Measurements from ENCODE around the gene CNTNAP5. TPM values are rescaled to one million over a fixed set of nuclear protein-coding genes. Genes with fewer than 3 reads are reported as not detected.

CNTNAP5 gene
- total and polyA plus RNA-seq, 2 of the 8 experiments (the other 6 are each of a cell fraction or from before 2014, with no cell fraction given) = 0.11 to 0.76 TPM

DNA sequence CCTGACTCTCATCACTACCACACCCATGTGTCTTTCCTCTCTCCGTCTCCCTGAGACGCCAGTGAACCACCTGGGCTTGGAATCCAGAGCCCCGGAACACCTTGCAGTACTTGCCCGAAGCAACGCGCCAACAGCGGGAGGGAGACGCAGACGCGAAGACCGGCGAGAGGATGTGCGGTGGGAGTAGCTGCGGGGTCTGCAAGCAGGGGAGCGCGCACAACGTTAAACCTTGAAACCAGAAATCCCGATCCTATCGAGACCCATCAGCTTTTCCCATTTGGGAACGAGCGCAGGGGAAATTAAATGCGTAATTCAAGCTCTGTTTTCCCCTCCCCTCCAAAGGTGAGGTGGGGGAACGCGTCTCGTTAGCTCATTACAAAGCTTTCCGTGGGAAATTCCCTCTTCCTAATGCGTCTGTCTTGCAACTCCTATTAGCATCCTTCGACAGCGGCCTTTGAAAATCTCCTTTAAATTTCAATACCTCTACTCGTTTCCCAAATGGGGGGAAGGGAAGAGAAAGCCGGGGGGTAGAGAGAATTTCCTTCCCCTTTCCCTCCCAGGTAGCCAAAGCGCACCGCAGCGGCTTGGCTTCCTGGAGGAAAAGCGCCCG is 421 bp upstream of the CNTNAP5 start (continued):
- TF ChIP-seq, protein P1, sequence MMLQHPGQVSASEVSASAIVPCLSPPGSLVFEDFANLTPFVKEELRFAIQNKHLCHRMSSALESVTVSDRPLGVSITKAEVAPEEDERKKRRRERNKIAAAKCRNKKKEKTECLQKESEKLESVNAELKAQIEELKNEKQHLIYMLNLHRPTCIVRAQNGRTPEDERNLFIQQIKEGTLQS (IDR thresholded peaks at IDR 0.05; ENCODE audit: insufficient read depth, low read depth, low read length) = no peak
- TF ChIP-seq TAF1 (IDR thresholded peaks at IDR 0.05; ENCODE audit: low read depth, low read length) = no peak
- no peak for TF ChIP-seq POU5F1 (IDR thresholded peaks at IDR 0.05; ENCODE audit: low read depth, low read length)
- TF ChIP-seq CREB1 (IDR thresholded peaks at IDR 0.05) = no peak
- TF ChIP-seq ASH2L (IDR thresholded peaks at IDR 0.05; ENCODE audit: low read length) = peak; percentile 82
- no peak for TF ChIP-seq SRF (IDR thresholded peaks at IDR 0.05; ENCODE audit: low read depth, low read length)
- no peak for TF ChIP-seq YY1 (IDR thresholded peaks at IDR 0.05; ENCODE audit: low read depth, low read length)
- no peak for TF ChIP-seq RAD21 (IDR thresholded peaks at IDR 0.05 in 1 of 2, conservative IDR thresholded peaks at IDR 0.05 in 1 of 2; ENCODE audit: low read depth in 2 of 2, low read length in 2 of 2)
- TF ChIP-seq, protein P2, sequence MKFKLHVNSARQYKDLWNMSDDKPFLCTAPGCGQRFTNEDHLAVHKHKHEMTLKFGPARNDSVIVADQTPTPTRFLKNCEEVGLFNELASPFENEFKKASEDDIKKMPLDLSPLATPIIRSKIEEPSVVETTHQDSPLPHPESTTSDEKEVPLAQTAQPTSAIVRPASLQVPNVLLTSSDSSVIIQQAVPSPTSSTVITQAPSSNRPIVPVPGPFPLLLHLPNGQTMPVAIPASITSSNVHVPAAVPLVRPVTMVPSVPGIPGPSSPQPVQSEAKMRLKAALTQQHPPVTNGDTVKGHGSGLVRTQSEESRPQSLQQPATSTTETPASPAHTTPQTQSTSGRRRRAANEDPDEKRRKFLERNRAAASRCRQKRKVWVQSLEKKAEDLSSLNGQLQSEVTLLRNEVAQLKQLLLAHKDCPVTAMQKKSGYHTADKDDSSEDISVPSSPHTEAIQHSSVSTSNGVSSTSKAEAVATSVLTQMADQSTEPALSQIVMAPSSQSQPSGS (IDR thresholded peaks at IDR 0.05; ENCODE audit: low read length) = no peak
- no peak for TF ChIP-seq ZNF274 (IDR thresholded peaks at IDR 0.05; ENCODE audit: borderline replicate concordance, extremely low read depth, low read length)
- TF ChIP-seq RBBP5 (IDR thresholded peaks at IDR 0.05; ENCODE audit: borderline replicate concordance, low read depth, low read length) = no peak
- no peak for TF ChIP-seq CHD1 (IDR thresholded peaks at IDR 0.05; ENCODE audit: low read depth, low read length)
- TF ChIP-seq JUN (IDR thresholded peaks at IDR 0.05; ENCODE audit: low read depth, low read length) = no peak
- TF ChIP-seq HDAC2 (IDR thresholded peaks at IDR 0.05; ENCODE audit: borderline replicate concordance in 1 of 2, low read depth in 2 of 2, low read length in 2 of 2) = 0 out of 4 replicates have a peak, but pooled peaks of 1 of the 2 experiments have one; percentile 40
- no peak for TF ChIP-seq MAFK (IDR thresholded peaks at IDR 0.05; ENCODE audit: low read depth, low read length)
- peak; percentile 43 for TF ChIP-seq EZH2 (IDR thresholded peaks at IDR 0.05; ENCODE audit: low read depth, low read length, severe bottlenecking)
- no peak for TF ChIP-seq KDM1A (IDR thresholded peaks at IDR 0.05; ENCODE audit: borderline replicate concordance, low read length)
- TF ChIP-seq PHF8 (conservative IDR thresholded peaks at IDR 0.05; ENCODE audit: low read depth, low read length) = no peak
- TF ChIP-seq KDM4A (IDR thresholded peaks at IDR 0.05; ENCODE audit: low read depth, low read length, severe bottlenecking) = peak; percentile 56
- TF ChIP-seq, protein P3, sequence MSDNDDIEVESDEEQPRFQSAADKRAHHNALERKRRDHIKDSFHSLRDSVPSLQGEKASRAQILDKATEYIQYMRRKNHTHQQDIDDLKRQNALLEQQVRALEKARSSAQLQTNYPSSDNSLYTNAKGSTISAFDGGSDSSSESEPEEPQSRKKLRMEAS (IDR thresholded peaks at IDR 0.05) = peak; percentile 66
- no peak for TF ChIP-seq SIRT6 (IDR thresholded peaks at IDR 0.05; ENCODE audit: low read length)
- no peak for TF ChIP-seq GTF2F1 (IDR thresholded peaks at IDR 0.05; ENCODE audit: borderline replicate concordance, low read depth, low read length)
- TF ChIP-seq SIX5 (IDR thresholded peaks at IDR 0.05; ENCODE audit: low read depth, low read length) = no peak

Measured in H1 (cell line).